GM13977 (cell line): Measurements from ENCODE around the gene FMNL2.

ENCODE experiments used
- DNase-seq: peaks from one replicate; pipeline ENCODE4 v3.0.0; 2012; ENCODE audit warnings: low spot score
- in situ Hi-C: fragments of 300-500 bp; cut with MboI; formaldehyde crosslinking; loops from one replicate; pipeline ENCODE4 v1.12.0; 2022; ENCODE audit warnings: low sequenced_read_pairs, low pct_unique_long_range_greater_than_20kb, mixed read lengths, inconsistent platforms; ENCODE audit not compliant: unreplicated experiment
- TF ChIP-seq, protein P1 (sequence below): IDR thresholded peaks from 2 replicates; pipeline ENCODE4 v1.5.1; 2012; ENCODE audit warnings: mild to moderate bottlenecking, control low read depth; ENCODE audit not compliant: insufficient read depth; ENCODE audit errors: extremely low read depth, missing control alignments

The FMNL2 gene

GRCh38 chr2:152328013-152328412 lies 7.0 kb upstream of the FMNL2 start:
- in situ Hi-C loops: no loop called here
- TF ChIP-seq, protein P1, sequence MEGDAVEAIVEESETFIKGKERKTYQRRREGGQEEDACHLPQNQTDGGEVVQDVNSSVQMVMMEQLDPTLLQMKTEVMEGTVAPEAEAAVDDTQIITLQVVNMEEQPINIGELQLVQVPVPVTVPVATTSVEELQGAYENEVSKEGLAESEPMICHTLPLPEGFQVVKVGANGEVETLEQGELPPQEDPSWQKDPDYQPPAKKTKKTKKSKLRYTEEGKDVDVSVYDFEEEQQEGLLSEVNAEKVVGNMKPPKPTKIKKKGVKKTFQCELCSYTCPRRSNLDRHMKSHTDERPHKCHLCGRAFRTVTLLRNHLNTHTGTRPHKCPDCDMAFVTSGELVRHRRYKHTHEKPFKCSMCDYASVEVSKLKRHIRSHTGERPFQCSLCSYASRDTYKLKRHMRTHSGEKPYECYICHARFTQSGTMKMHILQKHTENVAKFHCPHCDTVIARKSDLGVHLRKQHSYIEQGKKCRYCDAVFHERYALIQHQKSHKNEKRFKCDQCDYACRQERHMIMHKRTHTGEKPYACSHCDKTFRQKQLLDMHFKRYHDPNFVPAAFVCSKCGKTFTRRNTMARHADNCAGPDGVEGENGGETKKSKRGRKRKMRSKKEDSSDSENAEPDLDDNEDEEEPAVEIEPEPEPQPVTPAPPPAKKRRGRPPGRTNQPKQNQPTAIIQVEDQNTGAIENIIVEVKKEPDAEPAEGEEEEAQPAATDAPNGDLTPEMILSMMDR: no peak

GRCh38 chr2:152330235-152330866 lies 4.6 kb upstream of the FMNL2 start:
- in situ Hi-C loops: no loop called here
- TF ChIP-seq, protein P1: no peak
- no peak for DNase-seq

More at GRCh38 chr2:152328013-152328412, 7.0 kb upstream of the FMNL2 start:
- no peak for DNase-seq

DNA sequence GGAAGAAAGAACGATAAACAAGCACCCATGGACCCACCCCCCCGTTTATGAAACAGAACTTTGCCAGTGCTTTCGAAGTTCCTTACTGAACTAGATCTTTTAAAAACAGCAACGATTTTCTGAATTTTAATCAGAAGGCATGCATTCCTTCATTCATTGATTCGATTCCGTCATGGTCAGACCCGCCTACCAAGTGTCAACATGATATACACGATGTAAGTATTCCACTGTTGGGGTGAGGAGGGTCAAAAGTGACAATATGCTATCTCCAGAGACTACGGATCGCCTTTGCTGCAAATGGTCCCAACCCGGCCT lies 316 bp upstream of the FMNL2 start:
- no peak for DNase-seq
- TF ChIP-seq, protein P1: no peak
- in situ Hi-C loops: no loop called here

DNA sequence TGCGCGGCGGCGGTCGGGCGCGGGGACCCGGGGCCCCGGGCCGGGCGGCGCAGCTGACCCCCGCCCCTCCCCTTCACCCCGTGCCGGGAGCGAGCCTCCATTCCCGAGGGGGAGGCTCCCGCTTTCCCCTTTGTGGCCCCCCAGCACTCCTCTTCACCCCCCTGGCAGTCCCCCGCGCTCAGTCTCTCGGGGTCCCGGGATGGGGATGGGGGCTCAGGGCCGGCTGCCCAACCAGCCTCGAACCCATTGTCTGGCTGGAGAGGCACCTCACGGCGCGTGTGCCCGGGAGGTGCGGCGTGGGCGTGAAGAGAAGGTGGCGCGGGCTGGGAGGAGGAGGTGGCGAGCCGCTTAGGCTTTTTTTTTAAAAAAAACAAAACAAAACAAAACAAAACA lies 748 bp downstream of the FMNL2 start:
- DNase-seq: no peak
- in situ Hi-C loops: no loop called here
- TF ChIP-seq, protein P1: no peak

DNA sequence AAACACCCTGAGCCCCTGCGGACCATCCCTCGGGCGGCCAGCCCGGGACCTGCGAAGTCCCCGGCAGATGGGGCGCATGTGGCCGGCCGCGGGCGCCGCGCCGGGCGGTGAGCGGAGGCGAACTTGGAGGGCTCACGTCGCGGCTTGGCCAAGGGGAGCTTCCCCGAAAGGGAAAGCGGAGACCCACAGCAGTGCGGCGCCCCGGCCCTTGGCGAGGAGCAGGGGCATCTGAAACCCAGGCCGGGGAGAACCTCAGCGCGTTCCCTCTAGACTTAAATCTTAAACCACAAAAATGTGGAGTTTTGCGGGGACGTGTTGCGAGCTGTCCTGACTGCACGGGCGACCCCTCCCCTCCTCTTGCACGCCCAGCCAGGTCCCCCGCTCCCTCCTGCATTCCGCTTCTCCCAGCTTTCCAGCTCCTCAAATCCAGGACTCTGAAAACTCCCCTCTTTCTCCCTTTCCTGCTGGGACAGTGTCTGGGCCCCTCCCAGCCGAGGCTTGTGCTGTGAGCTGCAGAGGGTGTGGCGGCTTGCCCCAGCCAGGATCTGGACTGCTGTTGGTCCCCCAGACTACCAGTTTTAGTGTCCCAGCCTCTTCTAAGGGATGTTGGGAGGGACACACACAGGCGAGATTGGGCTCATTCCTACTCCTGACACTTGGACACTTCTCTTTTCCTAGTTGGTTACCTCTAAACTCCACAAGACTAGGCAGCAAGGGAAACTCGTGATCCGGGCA lies 1.3 kb downstream of the FMNL2 start:
- TF ChIP-seq, protein P1: no peak
- in situ Hi-C loops: no loop called here
- peak; percentile 61 for DNase-seq

- in situ Hi-C loops: no loop called here
- no peak for DNase-seq
- TF ChIP-seq, protein P1: no peak
These were observed 2.0 kb downstream of the FMNL2 start for GRCh38 chr2:152336854-152337510.
